ENCODE results near the gene VWCE. TPM values are rescaled to one million over a fixed set of nuclear protein-coding genes. Genes with fewer than 3 reads are reported as not detected.

The VWCE gene
- total and polyA plus RNA-seq, 9 of the 15 experiments (the other 6 are each of a cell fraction or from before 2014, with no cell fraction given): 0.06 to 1.6 (median 0.63) TPM; not detected in 1

- TF ChIP-seq ZFP91 (CRISPR knock-in tag; IDR thresholded peaks at IDR 0.05) (0 out of 2 replicates have a peak, but pooled peaks have one; percentile 26), ZBTB7A (IDR thresholded peaks at IDR 0.05; ENCODE audit: borderline replicate concordance, control insufficient read depth, low read depth, low read length) (peak; percentile 87), ZBTB12 (CRISPR knock-in tag; IDR thresholded peaks at IDR 0.05) (peak; percentile 38; the same call in 1 of the 2 replicates), RFX5 (IDR thresholded peaks at IDR 0.05; ENCODE audit: low read depth, low read length) (no peak), ZSCAN32 (CRISPR knock-in tag; IDR thresholded peaks at IDR 0.05) (no peak), E2F4 (CRISPR knock-in tag; IDR thresholded peaks at IDR 0.05; ENCODE audit: low read depth) (peak; percentile 63), POLR3G (IDR thresholded peaks at IDR 0.05; ENCODE audit: extremely low read depth, insufficient read length, insufficient replicate concordance) (no peak), ZNF431 (CRISPR knock-in tag; IDR thresholded peaks at IDR 0.05) (peak; percentile 13; the same call in 1 of the 2 replicates), ZBTB9 (CRISPR knock-in tag; IDR thresholded peaks at IDR 0.05) (peak; percentile 32; the same call in 1 of the 2 replicates), EP400 (IDR thresholded peaks at IDR 0.05) (peak; percentile 95), E2F1 (CRISPR knock-in tag; IDR thresholded peaks at IDR 0.05) (peak; percentile 62; the same call in 1 of the 2 replicates), RNF219 (CRISPR knock-in tag; IDR thresholded peaks at IDR 0.05) (no peak), ZKSCAN1 (IDR thresholded peaks at IDR 0.05; ENCODE audit: low read depth, low read length) (no peak), RBFOX2 (IDR thresholded peaks at IDR 0.05; ENCODE audit: low read depth, low read length) (peak; percentile 100)
Measured at GRCh38 chr11:61332797-61333549, 37.9 kb upstream of the VWCE start, which contains the start of the genes DDB1 and TKFC (continued).
